GM11168 (cell line): ENCODE results near the gene SLC13A4.
"Not testable (repeated sequence)": the region's sequence is repeated elsewhere in the genome, so short reads cannot be mapped to it uniquely, and the experiment has no call there.

Experiments used
- in situ Hi-C: fragments of 300-500 bp; cut with MboI; formaldehyde crosslinking; loops from one replicate; pipeline ENCODE4 v1.12.0; 2022; ENCODE audit warnings: low sequenced_read_pairs; ENCODE audit not compliant: unreplicated experiment

Gene SLC13A4, protein sequence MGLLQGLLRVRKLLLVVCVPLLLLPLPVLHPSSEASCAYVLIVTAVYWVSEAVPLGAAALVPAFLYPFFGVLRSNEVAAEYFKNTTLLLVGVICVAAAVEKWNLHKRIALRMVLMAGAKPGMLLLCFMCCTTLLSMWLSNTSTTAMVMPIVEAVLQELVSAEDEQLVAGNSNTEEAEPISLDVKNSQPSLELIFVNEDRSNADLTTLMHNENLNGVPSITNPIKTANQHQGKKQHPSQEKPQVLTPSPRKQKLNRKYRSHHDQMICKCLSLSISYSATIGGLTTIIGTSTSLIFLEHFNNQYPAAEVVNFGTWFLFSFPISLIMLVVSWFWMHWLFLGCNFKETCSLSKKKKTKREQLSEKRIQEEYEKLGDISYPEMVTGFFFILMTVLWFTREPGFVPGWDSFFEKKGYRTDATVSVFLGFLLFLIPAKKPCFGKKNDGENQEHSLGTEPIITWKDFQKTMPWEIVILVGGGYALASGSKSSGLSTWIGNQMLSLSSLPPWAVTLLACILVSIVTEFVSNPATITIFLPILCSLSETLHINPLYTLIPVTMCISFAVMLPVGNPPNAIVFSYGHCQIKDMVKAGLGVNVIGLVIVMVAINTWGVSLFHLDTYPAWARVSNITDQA

DNA sequence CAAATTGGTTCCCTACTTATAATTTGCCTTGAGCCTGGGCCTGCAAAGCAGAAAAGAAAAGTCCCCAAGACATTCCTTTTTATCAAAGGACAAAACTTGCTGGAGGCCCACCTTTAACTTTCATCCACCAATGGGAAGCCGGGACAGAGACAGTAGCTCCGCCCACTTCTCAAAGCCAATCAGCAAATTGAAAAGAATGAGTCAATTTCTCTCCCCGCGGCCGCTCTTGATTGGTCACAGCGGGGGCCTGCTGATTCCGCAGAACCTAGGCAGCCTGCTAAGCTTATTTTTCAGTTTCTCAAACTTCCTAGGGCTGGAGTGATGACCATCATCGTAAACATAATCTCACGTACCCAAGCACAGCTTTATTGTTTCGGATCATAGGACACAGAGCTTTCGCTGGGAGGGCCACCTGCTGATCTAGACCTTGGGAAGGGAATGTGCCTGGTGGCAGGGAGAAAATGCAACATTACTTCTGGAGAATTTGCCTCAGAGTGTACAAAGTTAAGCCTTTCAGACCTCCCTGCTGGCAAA lies at the start of gene SLC13A4:
Gene SLC13A4 (minus strand): TSS at position 51 of the 534 bp plus-strand sequence. CDS start 690 bp downstream, outside the sequence.
- in situ Hi-C loops = no loop called here

- in situ Hi-C loops = not testable (repeated sequence)
Measured at GRCh38 chr7:135775915-135776314, 47.9 kb upstream of the SLC13A4 start.

DNA sequence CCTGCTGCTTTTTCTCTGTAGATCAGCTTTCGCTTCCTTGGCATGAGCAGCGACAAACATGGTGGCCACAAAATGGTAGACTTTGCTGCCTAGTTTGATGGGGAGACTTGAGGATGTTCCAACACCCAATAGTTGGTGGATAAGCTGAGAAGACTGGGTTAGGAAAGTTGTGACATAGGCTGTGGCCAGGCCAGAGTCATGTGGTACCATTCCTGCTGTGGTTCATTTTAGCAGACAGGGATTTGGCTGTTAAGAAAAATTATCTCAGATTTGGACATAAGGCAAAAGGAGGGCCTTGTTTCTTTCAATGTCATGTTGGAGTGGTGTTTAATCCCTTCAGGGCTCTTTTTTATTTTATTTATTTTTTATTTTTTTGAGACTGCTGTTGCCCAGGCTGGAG lies 47.2 kb upstream of the SLC13A4 start:
- in situ Hi-C loops = no loop called here

- in situ Hi-C loops = no loop called here
Measured at GRCh38 chr7:135774284-135774683, 46.3 kb upstream of the SLC13A4 start.

DNA sequence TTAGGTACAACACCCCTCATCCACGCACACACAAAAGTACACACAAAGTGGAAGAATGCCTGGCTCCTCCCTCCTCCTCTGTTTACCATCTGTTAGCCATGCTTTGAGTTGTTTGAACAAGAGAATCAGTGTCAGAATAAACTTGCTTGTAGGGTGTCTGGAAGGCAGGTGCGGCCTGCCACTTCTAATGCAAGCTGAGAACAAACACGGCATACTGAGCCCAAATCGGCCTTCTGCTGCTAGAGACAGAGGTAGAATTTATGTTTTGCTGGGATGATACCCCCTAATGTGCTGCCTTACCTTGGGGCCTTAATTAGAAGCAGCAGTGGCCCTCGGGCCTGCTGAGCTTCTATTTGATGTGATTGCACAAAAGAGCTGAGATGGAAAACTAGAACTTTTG lies 45.5 kb upstream of the SLC13A4 start:
- in situ Hi-C loops = no loop called here

GRCh38 chr7:135772639-135773222 lies 44.7 kb upstream of the SLC13A4 start:
- in situ Hi-C loops = no loop called here

GRCh38 chr7:135771961-135772638 lies 44.1 kb upstream of the SLC13A4 start:
- in situ Hi-C loops = no loop called here

DNA sequence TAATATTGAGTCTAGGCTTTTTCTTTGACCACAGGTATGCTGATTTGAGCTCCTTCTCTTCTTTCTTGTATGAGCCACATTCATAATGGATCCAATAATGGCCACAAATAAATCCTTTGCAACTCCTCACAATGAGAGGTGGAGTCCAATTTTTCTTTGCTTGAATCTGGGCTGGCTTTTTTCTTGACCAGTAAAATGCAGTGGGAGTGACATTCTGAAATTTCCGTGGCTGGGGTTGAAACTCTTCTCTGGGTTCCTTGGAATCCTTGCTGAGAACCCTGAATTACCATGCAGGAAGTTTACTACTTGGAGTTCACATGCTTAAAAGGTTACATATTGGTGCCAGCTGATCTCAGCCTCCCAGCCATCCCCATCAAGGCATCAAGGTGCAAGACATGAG lies 43.1 kb upstream of the SLC13A4 start:
- in situ Hi-C loops = no loop called here

DNA sequence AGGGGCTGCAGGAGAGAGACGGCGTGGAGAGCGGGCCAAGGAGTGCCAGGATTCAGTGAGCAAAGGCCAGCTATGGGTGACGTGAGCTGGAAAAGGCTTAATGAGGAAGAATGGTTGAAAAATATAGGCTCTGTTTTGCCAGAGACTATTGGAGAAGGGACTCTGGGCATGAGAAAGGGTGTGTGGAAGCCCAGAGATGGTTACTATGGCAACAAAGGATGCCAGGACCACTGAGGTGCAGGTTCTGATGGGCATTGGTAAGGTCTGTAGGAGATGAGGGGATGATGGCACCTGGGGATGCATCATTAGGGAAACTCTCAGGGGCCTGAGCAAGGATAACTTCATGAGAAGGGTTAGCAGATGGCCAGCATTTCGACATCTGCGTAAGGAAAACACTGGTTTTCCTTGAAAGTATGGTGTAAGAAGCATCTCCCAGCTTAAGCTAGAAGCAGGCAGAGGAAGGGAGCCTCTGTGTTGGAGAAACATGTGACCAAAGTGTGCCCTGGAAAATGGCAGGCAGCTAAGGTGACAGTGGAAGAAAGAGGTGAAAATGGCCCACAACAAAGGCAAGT lies 42.2 kb upstream of the SLC13A4 start:
- in situ Hi-C loops = no loop called here

DNA sequence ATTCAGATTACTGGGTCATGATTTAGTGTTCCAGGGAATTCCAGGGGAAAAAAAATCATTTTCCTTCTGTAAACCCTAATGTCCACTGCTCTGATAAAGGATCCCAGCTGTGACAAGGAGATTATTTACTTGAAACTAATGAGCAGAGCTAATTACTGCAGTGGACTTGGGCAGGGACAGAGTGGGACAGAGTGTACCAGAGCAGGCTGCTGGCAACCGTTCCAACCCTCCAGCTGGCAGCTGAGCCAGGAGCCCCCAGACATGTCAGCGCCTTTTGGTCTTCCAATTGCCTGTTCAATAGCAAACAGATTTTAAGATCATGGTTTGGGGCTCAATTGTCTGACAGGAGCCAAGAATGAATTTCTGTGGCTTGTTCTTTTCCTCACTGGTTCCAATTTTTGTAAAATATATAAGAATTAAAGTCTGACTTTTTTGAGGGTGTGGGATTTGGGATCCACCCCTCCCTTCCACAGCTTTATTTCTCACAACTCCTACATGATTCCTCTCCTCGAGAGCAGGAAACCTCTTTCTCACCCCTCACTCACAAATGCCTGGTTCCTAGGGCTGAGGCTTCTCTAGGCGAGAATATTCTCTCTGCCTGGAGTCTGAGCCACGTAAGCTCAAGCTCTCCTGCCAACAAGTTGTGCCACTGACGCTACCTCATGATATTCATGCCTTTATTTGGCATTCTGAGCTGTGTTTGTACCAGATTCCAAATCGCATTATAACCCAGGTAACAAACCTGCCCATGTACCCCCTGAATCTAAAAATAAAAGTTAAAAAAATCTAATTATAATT lies 41.2 kb upstream of the SLC13A4 start:
- in situ Hi-C loops = no loop called here

GRCh38 chr7:135768467-135768866 lies 40.5 kb upstream of the SLC13A4 start:
- in situ Hi-C loops = no loop called here

GRCh38 chr7:135768064-135768463 lies 40.1 kb upstream of the SLC13A4 start:
- in situ Hi-C loops = no loop called here

- in situ Hi-C loops = no loop called here
Measured at GRCh38 chr7:135763261-135763660, 35.3 kb upstream of the SLC13A4 start.

DNA sequence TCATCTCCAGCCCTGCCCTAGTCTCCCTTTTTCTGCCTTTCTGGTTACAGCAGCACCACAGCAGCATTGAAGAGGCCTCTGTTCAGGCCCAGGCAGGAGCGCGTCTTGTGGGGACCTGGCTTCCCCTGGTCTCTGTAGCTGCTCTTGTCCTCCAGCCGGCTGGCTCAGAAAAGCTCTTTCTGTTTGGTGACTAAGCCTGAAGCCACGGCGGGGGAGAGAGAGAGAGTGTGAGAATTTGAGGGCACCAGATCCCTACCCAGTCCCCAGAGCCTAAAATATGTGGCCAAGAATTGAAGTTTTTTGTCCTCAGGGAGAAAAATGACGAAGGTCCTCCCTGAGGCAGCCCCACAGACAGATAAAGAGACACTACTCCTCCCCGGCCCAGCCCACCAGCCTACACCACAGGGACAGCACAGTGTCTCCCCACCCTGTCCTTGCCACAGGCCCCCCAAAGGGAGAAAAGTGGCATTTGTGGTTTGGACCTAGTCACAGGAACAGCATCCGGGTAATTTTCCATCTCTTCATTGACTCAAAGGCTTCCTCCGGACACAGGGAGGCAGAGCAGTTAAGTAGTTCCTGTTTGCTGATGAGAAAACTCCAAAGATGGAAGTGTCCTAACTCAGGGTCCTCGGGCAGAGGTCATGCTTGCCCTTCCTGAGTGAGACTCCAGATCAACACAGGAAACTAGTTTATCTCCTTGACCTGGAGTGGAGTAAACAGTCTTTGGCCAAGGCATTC lies 33.9 kb upstream of the SLC13A4 start:
- in situ Hi-C loops = no loop called here

DNA sequence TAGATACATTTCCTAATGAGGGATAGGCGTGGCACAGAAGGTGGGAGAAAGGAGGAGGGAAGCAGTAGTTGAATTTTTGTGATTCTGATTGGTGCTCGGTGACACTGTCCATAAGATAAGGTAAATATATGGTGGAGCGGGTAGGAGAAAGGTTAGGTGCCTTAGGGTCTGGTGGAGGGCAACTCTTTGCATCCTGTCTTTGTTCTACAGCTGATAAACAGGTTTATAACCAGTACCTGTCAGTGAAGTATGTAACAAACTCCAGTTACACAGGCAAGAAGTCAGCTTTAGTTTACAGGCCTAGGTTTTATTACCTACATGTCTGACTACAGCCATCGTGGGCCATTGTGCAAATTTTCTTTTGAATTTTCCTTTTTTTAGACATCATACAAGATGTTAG lies 31.5 kb upstream of the SLC13A4 start:
- in situ Hi-C loops = no loop called here

DNA sequence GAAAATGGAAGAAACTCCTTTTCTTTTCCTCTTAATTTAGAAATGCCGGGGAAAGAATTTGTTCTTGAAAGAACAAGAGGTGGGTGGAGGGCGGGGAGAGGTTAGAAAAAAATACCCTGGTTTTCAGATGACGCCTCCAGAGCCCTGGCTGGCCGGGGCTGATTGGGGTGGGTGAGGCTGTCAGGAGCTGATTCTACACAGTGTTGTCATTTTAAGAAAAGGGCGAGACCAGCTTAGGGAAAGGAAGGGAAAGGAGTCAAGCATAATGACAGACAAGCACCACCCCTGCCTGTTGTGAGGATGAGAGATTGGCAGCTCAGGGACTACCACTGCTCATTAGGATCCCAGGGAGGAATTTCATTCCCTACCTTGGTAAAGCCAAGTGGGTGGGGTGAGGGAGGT lies 30.5 kb upstream of the SLC13A4 start:
- in situ Hi-C loops = no loop called here

DNA sequence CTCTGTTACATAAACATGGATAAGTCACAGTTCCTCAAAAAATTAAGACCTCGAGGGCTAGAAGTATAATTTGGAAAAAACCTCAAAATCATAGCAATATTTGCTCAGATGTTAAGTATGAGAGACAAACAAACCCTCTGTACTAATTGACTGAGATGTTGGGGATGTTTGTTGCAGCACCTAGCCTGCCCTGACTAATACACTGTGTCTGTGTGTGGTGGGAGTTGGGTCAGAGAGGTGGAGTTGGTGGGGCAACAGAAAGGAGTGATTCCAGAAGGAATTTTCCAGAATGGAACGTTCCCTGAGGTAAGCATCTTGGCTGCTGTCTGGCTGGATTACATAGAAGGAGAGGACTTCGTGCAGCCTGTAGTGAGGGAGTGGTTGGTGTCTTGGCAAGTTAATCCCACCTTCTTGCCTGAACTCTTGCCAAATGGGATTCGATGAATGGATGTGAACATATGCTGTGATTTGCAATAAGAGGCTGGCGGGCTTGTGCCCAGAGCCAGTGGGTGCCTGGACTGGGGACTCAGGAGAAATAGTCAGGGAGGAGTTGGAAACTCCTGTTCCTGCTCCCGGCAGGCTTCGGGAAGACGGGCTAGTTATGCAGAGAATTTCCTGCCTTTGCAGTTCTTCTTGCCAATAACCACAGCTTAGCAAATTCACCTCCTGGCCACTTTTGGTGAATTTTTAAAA lies 29.9 kb upstream of the SLC13A4 start:
- in situ Hi-C loops = no loop called here

DNA sequence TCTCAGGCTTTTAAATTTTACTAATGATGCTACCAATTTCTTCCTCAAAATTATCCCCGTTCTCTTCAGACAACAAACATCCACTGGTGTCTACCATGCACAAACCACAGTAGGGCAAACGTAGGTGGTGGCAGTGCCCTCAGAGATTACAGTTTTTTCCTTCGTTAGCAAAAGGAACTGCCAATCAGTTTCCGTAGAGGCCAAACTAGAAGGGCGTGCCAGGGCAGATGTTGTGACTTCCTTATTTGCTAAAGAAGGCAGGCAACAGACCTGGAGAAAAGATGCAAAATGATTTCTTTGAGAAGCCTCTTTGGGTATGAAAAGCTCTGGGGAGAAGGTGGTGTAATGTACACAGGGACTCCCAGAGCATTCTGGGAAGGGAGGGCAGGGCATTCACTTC lies 28.2 kb upstream of the SLC13A4 start:
- in situ Hi-C loops = no loop called here
